NCI-H2196 treated with DMSO at 0.1 percent for 48 hours (cell line): ENCODE data around the gene ZFR.
"Not testable (repeated sequence)": the region's sequence is repeated elsewhere in the genome, so short reads cannot be mapped to it uniquely, and the experiment has no call there.

Source experiments
- DNase-seq: peaks from one replicate; lab custom pipeline; 2025; ENCODE audit not compliant: unreplicated experiment; lab: John Stamatoyannopoulos, UW

The ZFR gene

DNA sequence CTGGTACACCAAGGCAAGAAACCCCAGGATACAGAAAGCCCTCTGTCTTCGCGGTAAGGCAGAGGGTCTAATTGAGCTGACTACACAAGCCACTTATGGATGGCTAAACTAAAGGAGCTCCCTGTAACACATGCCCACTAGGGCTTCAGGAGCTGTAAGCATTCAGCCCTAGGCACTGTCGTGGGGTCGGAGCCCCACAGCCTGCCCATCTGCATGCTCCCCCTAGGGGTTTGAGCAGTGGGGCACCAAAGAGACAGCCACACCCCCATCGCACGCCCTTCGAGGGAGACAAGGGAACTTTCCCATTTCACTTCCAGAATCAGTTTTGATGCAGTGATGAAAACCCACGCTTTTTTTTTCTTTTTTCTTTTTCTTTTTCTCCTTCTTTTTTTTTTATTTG, 120.8 kb downstream of the ZFR start:
- DNase-seq = no peak

DNA sequence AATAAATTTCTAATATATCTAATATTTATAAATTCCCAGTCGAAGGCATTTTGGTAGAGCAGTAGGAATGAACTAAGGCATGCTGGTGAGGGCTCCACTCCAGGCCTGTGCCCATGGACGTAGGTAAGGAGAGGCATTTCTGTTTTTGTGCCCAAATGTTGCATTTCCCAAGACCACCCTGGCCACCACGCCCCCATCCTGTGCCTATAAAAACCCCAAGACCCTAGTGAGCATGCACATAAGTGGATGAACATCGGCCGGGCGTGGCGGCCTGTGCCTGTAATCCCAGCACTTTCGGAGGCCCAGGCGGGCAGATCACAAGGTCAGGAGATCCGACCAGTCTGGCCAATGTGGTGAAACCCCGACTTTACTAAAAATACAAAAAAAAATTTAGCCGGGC, 121.7 kb downstream of the ZFR start:
- no peak for DNase-seq

DNA sequence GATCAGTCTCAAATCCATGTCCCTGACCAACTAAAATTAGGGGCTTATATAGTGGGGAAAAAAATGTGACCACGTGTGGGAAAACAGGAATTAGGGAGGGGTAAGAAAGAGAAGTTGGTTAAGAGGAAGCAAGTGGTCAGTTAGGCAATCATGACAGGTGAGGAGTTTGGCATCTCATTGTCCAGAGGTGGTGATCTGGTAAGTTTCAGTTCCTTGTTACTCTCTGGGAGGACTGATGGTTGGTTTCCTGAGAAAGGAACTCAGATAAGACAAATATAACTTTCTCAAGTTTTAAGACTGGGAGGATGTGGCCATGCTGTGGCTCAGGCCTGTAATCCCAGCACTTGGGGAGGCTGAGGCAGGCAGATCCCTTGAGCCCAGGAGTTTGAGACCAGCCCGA, 122.8 kb downstream of the ZFR start:
- not testable (repeated sequence) for DNase-seq

DNA sequence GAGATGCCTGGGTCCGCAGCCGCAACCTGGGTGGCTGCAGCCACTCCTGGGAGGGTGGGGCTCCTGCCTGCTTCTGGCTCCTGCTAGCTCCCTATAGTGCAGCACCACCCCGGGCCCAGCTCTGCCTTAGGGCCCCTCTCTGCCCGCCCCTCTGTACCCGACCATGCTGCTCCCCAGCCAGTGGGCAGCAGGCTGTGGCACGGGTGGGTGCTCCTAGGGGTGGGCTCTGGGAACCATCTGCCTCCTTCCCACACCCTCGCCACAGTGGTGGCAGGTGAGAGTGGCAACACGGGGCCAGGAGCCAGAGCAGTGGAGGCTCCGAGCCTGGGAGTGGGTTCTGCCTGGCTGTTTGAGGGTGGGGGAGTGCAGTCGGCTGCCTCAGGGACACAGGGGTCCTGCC, 124.0 kb downstream of the ZFR start:
- DNase-seq = no peak

DNA sequence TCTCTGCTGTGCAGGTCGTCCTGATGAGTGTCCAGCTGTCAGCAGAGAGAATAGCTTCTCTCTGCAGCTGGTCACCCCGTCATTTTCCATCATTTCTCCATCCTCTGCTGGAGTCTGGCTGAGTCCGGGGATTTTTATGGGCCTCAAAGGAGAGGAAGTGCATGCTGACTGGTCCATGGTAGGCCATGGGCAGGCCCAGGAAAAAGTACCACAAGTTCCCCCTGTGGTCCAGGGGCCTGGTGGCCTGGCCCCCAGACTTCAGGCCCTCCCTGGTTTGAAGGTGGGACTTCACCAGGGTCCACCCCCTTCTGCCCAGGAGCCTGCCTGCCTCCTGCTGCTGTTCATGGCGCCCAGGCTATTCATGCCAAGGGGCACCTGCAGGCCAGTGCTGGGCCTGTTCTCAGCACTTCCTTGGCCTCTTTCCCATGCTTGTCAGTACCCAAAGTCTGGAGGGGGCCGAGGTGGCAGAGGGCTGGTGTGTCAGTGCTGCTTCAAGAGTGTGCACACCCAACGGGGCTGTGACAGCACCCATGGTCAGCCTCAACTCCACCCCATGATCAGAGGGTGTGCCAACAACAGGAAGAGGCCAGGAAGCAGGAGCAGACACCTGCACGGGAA, 124.5 kb downstream of the ZFR start:
- DNase-seq = no peak

DNA sequence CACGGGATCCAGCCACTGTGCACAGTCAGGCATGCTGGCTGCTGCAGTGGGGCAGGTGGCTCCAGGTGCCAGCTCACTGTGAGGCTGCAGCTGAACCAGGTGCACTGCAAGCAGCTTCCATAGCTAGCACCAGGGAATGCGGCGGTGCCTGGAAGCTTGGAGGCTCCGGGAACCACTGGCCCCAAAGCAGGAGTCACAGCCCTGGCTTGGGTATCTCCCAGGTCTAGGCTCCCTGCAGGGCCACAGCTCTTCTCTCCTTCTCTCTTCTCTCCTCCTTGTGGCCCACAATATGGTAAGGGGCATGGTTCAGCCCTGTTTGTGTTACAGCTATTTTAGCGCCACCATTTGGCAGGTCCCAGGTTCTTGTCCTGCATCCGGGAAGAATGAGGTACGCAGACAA, 125.1 kb downstream of the ZFR start:
- no peak for DNase-seq

DNA sequence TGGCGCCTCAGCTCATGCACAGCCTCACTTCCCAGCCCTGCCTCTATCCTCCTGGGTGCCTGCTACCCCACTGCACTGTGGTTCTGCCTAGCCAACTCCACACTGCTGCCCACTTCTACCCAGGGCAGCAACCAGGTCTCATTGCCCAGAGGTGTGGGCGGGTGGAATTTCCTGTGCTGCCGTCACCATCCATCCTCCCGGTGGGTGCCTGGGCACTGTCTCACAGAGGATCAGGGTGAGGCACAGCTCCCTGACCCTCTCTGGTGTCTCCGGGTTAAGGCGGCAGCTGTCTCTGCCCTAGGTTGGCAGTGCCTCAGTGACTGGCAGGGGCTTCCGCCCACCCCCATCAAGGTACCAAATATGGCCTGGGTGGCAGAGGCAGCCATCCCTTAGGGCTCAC, 127.5 kb downstream of the ZFR start:
- no peak for DNase-seq

DNA sequence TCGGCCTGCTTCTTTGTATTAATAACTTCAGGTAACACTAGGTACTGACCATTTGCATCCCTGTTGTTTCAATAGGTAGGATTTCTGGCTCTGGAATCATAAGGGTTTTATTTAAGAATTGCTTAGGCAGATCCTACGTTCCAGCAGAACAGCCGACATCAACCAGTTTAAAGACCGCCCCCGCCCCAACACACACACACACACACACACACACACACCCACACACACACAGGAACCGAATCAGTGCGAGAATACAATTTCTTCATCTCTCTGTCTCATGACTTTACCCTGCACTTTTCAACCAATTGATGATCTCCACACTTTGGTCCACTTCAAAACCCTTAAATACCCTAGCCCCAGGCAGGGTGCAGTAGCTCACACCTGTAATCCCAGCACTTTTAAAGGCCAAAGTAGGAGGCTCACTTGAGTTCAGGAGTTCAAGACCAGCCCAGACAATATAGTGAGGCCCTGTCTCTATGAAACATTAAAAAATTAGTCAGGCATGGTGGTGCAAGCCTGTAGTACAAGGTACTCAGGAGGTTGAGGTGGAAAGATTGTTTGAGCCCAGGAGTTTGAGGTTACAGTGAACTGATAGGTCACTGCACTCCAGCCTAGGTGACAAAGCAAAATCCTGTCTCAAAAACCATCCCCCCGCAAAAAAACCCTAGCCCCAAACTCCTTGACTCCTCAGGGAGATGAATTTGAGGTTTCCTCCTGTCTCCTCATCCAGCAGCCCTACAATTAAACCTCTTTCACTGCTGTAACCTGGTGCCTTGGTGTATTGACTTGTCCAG, 129.1 kb downstream of the ZFR start:
- DNase-seq = no peak

DNA sequence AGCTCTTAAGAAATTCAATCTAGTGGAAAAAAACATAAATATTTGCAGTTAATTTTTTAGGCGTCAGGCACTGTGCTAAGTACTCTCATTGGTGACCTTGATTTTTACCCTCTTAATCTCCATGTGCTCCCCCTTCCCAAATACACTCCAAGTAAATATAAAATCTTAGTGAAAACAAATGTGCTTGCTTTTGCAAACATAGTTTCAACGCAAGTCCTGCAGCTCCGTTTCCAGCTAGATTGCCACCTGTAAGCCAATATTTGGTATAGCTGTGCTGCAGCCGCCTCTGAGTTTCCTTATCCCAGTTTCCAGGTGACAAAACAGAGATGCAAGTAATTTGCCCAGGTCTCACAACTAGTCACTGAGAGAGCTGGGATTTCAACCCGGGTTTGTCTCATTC, 129.9 kb downstream of the ZFR start:
- no peak for DNase-seq

DNA sequence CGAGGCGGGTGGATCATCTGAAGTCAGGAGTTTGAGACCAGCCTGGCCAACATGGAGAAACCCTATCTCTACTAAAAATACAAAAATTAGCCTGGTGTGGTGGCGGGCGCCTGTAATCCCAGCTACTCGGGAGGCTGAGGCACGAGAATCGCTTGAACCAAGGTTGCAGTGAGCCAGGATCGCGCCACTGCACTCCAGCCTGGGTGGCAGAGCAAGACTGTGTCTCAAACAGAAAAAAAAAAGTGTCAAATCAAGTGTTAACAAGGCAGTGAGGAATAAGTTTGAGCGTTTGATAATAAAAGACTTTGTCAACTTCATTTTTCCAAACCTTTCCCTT, 130.4 kb downstream of the ZFR start:
- DNase-seq = not testable (repeated sequence)

DNA sequence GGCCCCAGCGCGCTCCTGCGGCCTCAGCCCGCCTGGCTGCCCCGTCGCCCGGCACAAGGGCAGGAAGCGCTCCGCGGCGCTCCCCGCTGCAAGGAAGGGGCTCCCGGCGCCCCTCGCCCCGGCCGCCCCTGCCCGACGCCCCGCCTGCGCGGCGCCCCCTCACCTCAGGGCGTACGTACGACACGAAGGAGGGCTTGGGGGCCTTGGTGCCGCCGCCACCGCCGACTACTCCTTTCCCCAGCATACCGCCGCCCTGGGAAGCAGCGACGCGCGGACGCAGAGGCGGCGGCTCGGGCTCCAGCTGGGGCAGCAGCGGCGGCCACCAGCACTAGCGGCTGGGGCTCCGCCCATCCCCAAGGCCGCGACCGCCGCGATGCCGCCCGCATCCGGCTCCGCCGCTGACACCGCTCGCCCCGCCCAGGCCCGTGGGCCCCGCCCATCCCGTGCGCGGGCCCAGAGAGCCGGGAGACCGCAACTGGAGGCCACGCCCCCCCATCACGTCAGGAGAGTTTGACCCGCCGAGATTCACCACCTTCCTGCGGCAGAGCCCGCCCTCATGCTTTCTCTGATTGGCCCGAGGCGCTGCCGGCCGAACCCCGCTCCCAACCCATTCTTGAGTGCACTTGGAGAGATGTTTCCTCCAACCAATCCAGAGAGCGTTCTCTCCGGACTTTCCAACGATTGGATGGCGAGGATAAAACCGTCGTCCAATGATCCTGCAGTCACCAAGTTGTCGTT, 131.8 kb downstream of the ZFR start, which contains the start of gene MTMR12:
TSS of gene MTMR12 (minus strand) at position 345 of the 738 bp plus-strand sequence. CDS start at position 244, 101 bp downstream.
- peak; percentile 100 for DNase-seq

DNA sequence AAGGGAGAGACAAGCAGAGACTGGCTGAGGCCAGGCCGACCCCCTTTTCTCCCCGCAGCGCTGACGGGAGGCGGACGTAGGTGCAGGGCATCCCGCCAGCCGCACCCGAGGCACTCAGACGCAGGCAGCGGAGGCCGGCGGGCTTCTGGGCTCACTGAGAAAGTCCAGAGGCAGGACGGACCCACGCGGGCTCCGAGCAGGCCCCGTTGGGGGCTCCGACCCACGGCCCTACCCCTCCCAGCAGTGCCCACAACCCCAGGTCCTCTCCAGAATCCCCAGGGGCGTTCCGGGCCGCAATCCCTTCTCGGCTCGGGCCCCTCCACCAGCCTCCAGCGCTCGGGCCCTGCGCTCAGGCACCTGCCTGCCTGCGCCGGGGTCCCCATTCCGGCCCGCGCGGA, 132.3 kb downstream of the ZFR start:
- no peak for DNase-seq

DNA sequence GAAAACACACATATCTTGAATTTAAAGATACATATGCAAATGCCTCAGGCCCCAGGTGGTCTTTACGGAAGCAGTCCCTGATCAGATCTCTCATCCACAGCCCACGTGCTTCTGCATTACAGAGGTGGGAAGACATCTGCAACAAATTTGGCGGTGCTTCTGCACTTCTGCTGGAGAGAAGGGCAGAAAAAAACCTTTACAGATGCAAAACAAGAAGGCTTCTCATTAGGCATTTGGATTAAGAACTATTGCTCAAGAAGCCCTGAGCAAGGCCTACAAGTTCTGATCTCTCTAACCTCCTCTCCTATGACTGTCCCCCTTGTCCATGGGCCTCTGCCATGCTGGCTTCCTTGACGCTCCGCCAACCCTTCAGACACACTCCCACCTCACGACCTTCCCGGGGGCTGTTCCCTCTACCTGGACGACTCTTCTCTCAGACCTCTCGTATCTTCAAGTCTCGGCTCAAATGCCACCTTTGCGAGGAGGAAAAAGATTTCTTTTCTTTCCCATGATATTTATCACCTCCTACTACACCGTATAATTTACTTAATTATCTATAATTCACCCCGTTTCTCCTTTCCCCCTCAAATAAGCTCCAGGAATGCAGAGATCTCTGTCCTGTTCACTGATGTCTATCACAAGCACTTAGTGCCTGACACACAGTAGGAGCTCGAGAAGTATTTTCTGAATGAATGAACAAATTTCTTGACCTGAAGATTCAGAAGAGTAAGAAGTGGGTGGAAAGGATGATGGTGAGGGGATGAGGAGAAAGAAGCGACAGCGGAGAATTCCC, 132.9 kb downstream of the ZFR start:
- DNase-seq = no peak

DNA sequence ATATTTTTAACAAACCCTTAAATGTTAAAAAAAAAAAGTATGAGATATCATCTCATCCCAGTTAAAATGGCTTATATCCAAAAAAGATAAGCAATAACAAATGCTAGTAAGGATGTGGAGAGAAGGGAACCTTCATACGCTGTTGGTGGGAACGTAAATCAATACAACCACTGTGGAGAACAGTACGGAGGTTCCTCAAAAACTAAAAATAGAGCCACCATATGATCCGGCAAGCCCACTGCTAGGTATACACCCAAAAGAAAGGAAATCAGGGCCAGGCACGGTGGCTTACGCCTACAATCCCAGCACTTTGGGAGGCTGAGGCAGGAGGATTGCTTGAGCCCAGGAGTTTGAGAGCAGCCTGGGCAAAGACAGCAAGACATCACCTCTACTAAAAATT, 134.8 kb downstream of the ZFR start:
- no peak for DNase-seq

DNA sequence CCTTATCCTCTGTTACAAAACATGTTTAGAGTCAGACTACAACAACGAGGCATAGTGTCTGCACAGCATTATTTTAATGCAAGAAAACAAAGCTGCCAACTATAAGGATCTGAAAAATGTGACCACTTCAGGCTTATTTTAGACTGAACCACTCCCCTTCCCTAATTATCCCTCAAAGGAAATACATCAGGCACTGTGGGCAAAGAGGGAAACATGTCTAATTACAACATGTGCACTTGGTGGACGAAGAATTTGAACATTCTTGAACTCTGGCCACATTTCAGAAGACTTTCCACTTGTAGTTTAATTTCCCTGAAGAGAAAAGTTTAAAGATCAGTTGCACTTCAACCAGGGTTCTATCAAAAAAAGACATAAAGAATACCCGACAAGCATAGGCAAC, 135.6 kb downstream of the ZFR start:
- no peak for DNase-seq

DNA sequence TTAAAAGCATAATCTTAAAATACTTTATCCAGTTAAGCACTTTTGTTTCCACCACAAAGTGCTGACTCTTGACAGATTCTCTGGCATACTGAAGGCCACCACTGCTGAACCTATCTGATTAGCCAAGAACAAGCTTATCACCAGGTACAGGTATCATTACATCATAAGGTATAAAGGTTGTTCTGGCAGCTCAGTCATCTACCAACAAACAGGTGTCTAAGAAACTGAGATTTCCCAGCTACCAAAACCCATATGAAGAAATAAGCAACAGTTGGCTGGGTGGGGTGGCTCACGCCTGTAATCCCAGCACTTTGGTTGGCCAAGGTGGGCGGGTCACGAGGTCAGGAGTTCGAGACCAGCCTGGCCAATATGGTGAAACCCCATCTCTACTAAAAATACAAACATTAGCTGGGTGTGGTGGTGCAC, 136.8 kb downstream of the ZFR start:
- DNase-seq = no peak

DNA sequence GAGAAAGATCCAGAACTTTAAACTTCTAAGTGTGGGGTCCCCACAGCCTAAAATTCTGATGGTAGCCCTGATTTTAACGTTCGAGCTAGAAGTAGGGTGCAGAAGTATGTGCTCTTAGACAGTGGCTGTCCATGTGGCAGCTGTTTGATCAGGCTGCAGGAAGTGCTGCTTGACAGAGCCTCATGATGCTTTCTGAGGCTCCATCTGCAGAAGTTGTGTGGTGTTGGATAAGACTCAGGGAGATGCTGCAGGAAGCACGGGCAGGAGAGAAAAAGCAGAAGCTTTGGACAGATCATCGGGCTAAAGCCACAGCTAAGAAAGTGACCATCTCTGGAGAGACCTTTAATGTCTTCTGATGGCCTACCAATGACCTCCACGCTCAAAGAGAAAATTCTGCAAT, 139.9 kb downstream of the ZFR start:
- no peak for DNase-seq
